ENCODE measurements around the gene AP5M1.
A peak's percentile ranks its signal among the peaks of the same experiment; 100 is the strongest.
"Not testable (repeated sequence)": the region's sequence is repeated elsewhere in the genome, so short reads cannot be mapped to it uniquely, and the experiment has no call there.

The AP5M1 gene

DNA sequence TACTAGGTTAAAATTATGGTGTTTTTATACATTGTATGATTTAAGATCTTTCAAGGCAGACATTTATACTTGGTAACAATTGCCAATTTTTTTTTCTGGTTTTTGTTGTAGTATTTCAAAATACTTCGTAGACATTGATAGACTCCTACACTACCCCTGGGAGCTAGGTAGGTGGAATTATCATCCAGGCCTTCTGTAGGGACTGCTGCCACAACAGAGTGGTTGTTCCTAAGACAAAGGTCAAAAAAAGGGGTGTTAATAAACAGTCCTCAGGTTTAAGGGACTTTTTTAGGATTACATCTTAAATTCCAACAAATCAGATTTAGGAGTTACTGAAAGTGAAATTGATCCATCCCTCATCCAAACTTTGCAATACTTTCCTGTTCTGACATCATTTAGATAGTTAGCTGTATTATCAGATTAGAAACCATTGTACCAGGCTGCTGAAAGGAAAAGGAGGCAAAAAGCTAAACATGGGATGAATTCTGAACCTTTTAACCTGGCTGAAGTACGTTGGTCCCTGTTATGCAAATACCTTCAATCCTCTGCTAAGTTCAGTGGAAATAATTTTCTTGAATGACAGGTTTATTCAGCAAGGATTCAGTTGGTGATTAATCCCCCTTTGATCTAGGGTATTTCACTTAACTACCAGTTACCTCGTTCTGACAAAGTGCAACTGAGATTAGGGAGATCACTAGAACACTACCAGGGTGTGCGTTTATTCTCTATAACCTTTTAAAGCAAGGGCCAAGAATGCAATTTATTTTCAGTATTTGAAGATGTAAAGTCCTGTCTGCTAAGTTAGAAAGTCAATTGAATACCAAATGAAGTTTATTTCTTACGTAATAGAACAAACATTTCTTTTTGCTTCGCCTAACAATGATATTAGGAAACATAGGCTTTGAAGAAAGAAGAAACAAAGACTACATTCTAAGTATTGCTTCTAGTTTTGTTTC, 23.2 kb downstream of the AP5M1 start:
- DNase-seq: no peak

DNA sequence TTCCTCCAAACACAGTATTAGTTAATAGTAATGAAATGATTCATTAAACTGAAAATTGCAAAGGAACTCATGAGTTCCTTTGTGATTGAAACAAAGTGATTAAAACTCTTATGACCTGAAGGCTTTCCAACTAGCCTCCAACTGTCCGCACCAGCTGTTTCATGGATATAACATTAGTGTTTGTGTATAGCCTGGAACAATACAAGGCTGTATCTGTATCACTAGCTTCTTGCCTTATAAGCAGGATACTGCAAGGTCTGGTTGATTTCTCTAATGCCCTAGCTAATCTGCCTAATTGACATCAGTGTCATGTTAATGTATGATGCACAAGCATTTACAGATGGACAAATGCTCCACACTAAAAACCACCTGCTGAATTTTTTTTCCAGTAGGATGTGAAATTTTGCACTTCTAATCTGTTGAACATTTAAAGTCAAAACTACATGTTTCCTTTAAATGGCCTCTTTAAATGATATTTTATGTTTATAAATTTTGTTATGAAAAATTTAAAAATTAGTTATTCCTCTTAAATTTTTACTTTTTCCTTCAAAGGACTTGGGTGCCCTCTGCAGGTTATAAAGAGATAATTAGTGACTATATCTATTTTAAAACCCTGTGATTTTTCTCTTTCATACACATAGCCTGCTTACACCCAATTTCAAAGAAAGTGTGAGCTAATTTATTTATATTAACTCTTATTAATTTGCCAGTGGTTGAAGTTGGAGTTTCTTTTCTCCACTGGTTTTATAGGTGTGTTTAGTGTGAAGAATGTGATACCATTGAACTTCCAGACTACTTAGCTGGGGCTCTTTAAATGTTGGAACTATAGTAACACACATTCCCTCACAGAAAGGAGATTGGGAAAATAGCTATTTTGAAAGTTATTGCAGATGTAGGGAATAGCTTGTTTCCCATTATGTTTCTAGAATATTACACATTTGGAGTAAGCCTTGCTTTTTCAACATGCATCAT, 25.4 kb downstream of the AP5M1 start:
- DNase-seq: peak; percentile 12

DNA sequence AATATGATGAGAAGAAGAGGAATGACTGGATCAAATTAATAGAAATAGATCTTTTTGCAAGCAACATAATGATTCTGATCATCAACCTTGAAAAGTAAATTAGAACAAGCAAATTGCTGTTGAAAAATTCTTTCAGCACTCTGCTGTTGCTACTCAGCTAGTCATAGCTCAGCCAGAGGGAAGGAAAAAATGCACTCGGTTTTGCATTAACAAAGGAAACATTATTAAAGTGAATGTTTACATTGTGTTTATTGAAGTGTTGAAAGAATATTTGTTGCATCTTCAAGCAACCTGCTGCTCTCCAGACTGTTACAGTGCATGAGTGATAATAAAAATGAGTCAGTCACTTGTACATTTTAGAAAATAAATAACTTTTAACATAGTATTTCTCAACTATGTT, 26.5 kb downstream of the AP5M1 start:
- DNase-seq: no peak

DNA sequence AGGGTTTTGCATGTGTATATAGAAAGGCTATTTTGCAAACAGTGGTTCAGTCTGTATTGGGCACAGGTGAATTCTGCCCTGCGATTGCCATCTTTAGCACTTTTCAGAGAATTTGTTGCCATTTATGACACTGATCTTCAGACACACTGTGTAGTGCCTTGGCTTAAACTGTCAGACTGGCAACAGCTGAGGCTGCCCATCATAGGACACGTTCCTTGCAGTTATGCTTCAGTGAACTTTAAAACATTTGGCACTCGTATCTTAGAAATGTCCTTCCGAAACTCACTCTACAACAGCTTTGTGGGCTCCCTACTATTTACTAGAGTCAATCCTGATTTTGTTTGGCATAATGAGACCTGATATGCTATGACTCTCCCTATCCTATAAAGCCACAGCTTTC, 29.1 kb downstream of the AP5M1 start:
- no peak for DNase-seq

DNA sequence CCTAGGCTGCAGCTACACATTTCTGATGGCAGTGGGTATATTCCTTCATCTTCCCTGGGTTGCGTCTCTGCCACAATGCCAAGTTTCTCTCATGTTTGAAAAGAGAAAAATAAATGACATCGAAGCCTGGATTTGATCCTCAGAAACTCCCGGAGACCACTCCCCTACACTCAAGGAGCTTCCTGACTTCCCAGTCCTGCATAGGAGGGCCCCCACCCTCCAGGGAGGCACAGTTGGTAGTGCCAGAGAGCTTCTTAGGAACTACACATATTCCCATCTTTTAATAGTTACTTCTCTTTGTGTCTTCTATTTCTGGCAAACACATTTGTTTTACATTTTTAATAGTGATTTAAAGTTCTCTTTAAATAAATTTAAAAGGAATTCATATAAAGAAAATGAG, 30.7 kb downstream of the AP5M1 start:
- DNase-seq: no peak

DNA sequence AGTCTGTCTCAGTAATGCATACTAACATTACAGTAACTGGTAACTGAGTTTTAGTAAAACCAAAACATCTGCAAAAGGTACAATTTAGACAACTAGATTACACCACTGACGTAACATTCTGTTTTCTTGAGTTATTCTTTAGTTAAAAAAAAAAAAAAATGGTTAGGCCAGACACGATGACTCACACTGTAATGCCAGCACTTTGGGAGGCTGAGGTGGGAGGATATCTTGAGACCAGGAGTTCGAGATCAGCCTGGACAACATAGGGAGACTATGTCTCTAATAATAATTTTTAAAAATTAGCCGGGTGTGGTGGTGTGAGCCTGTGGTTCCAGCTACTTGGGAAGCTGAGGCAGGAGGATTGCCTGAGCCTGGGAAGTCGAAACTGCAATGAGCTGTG, 34.1 kb downstream of the AP5M1 start:
- no peak for DNase-seq

DNA sequence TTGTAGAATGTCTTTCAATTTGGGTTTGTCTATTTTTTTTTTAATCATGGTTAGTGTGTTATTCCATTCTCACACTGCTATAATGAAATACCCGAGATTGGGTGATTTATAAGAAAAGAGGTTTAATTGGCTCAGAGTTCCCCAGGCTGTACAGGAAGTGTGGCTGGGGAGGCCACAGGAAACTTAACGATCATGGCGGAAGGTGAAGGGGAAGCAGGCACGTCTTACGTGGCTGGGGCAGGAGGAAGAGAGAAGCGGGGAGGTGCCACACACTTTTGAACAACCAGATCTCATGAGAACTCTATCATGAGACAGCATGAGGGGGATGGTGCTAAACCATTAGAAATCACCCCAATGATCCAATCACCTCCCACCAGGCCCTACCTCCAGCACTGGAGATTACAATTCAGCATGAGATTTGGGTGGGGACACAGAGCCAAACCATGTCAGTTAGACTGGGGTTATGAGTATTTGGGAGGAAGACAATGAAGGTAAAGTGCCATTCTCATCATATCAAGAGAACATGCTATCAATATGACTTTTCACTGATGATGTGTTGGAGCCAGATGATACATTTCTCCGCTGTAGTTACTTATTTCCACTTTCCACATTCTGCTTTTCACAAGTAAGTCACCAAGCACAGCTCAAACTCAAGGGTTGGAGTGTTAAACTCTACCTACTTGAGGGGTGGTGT, 45.8 kb downstream of the AP5M1 start:
- DNase-seq: no peak

DNA sequence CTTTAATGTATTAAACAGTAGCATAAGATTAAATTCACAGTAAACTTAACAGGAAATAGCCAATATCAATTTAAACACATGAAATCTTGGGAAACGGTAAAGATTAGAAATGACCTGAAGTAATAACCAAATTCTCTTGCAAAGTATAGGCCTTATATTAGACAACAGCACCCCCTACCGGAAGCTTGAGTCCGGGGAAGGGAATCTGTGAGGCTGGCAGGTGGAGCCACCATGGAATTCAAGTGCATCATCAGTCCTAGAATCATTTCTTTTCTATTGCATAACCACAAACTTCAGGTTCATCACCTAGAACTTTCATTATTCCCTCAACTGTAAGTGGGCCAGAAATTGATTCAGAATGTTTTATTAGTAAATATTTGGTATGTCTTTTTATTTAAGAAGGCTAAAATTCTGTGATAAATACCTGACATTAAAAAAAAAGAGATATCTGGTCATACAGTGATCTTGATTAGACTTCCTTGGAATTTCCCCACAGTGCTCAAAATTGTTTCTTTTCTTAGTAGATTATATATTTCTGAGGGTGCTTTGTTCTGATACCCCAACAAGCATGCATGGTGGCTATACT, 48.6 kb downstream of the AP5M1 start:
- peak; percentile 70 for DNase-seq

DNA sequence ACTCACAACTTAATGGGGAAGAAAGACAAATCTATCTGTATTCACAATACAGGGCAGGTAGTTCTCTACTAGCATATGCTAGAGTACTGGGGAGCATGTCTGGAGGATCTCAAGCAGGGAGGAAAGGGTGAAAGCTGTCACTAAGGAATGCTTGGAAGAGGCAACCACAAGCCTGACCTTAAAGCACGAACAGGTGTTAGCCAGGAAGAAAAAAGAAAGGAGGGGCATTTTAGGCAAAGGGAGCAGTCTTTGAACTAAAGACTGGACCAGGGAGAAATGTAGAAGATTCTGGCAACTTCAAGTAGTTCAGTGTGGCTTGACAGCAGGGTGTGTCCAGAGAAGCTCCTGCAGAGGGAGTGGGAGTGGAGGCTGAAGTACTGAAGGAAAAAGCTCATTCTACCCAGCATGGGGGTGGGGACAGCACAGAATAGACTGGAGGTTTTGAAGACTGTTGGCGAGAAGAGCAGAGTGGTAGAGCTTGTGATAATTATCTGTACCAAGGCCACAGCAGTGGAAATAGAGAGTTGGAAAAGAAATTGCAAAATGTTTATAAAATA, 50.9 kb downstream of the AP5M1 start:
- no peak for DNase-seq

DNA sequence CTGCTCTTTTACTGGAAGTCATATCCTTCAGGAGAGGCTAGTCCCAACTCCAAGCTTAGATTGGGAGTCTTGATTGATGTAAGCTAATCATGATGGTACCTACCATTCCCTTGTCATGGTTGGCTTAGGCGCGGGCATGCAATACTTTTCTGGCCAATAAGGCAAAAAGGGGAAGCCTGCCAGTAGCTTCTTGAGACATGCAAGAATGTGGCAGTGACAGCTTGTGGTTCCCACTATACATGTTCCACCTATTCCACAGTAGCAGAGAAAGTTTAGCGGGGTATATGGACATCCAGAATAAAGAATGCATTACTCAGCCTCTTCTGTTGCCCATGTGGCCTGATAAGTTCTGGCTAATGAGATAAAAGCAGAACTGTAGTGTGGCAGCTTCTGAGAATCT, 55.0 kb downstream of the AP5M1 start:
- no peak for DNase-seq

DNA sequence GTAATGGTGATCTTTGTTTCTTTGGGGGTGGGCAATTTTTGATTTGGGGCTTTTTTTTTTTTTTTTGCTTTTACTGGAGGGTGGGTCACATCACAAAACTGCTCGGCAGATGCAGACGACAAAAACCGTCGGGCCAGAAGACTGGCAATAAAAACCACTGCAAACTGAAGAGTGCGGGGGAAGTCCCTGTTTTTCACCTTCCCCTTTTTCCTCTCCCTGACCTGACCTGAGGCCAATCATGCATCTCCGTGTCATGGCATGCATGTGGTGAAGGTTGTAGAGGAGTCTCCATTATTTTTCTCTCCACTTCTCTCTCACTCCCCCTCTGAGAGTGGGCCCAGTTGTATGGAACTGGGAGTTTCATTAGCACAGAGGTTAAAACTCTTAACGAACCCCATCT, 57.5 kb downstream of the AP5M1 start:
- DNase-seq: no peak

DNA sequence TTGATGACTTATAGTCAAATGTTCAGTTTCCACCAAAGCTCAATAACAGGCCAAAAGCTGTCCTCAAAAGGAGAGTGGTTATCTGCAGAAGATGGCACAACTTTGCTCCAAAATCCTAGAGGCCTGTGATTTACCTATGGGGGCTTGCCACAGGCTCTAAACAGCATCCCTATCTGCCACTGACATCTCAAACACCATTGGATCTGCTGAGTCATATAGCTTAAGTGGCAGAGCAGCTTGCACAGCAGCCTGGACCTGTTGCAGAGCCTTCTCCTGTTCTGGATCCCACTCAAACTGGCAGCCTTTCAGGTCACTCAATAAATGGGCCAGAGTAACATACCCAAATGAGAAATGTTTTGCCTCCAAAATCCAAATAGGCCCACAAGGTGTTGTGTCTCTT, 61.1 kb downstream of the AP5M1 start:
- DNase-seq: no peak

DNA sequence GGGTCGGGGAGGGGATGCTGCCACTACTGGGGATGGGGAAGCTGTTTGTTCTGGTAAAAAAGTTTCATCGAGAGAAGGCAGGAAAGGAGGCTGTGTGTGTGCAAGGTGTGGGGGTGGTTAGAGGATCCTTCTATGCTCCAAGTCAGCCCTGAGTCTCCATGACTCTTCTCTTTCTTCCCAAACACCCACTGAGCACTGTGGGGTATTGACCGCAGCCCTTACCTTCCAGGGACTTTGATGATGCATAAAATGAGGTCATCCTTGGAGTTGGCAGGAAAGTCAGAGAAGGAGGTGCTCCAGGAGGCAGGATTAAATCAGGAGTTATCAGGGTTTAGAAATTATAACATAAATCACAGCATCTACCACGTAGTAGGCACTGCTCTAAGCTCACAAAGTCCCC, 63.7 kb downstream of the AP5M1 start:
- not testable (repeated sequence) for DNase-seq

DNA sequence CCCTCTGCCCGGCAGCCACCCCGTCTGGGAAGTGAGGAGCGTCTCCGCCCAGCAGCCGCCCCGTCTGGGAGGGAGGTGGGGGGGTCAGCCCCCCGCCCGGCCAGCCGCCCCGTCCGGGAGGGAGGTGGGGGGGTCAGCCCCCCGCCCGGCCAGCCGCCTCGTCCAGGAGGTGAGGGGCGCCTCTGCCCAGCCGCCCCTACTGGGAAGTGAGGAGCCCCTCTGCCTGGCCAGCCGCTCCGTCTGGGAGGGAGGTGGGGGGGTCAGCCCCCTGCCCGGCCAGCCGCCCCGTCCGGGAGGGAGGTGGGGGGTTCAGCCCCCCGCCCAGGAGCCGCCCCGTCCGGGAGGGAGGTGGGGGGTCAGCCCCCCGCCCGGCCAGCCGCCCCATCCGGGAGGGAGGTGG, 65.0 kb downstream of the AP5M1 start:
- DNase-seq: not testable (repeated sequence)

DNA sequence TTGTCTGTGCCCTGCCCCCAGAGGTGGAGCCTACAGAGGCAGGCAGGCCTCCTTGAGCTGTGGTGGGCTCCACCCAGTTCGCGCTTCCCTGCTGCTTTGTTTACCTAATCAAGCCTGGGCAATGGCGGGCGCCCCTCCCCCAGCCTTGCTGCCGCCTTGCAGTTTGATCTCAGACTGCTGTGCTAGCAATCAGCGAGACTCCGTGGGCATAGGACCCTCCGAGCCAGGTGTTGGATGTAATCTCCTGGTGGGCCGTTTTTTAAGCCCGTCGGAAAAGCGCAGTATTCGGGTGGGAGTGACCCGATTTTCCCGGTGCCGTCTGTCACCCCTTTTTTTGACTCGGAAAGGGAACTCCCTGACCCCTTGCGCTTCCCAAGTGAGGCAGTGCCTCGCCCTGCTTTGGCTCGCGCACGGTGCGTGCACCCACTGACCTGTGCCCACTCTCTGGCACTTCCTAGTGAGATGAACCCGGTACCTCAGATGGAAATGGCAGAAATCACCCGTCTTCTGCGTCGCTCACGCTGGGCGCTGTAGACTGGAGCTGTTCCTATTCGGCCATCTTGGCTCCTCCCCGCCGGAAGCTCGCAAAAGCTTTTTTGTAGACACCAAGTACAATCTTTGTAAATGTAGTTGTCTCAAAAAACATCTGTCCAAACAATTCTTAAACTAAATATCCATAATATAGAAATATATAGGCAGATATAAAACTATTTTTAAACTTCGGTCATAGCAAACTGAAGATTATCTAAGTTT, 75.0 kb downstream of the AP5M1 start:
- DNase-seq: not testable (repeated sequence)

DNA sequence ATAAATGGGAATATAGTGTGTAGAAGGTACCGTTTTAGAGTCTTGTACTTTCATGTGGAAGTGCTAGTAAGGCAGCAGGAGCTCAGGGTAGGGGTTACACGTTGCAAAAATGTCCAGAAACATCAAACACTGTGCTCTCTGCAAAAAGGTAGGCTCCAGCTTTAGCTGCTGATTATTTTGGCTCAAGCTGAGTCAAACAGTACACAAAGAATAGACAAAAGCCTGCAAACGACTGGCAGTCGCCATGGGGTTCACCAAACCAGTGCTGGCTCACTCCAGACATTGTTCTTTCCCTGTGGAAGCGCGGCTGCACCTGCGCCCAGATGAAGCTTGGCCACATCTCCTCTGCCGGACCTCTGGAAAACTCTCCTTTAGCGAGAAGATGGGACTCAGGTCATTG, 76.3 kb downstream of the AP5M1 start:
- no peak for DNase-seq

DNA sequence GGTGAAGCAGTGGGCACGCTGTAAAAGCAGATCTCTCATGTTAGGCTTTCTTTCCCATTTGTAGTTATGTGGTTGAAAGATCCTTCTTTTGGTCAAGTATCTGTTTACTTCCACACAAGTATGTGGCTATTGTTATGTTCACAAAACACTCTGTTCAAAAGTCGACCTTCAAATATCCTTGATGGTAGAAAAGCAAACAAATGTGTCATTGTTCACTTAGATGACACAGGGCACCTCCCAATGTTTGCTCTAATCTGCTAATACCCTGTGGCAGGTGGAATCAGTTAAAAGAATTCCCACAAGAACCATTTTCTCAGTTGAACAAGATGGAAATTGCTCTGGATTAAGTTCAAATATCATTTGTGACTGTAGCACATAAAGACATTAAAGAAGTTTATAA, 78.0 kb downstream of the AP5M1 start:
- no peak for DNase-seq

Data from inflammatory macrophage treated with lipopolysaccharide for 4 hours (primary cell).